GM23248 (cell line): ENCODE measurements around the gene TBC1D22A.

Experiments used
- EZH2 ChIP-seq: fragments of 200-600 bp; sonication (generic); IDR thresholded peaks from 2 replicates; pipeline ENCODE4 v1.6.1; 2018; ENCODE audit warnings: antibody characterized with exemption, mild to moderate bottlenecking; ENCODE audit not compliant: insufficient read depth, poor library complexity, severe bottlenecking
- EZH2phosphoT487 ChIP-seq: fragments of 200-600 bp; sonication (generic); IDR thresholded peaks from 2 replicates; pipeline ENCODE4 v1.6.1; 2018; ENCODE audit warnings: antibody characterized with exemption, moderate library complexity, mild to moderate bottlenecking, low read depth; ENCODE audit not compliant: insufficient read depth

DNA sequence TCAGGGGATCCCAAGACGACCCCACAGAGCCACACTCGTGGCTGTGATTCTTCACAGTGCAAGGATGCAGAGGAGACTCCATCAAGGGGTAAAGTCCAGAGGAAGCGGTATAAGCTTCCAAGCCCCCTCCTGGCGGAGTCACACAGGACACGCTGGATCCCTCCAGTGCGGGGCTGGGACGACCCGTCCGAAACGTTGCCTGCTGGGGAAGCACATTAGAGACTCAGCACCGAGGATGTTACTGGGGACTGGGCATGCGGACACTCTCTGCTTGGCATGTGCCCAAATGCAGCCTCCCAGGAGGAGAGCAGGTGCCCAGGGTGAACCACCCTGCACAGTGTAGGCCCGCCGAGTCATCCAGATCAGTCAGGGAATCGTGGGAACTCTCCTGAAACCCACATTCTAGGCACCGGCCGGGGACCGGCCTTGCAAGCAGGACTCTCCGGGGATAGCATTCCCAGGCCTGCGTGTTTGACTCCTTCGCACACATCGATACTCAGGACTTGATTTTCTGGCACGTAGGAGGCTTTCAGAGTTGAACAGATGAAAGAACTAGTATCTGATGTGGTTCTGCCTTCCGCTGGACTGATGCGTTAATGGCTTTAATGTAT, 229.8 kb downstream of the TBC1D22A start:
- no peak for TF ChIP-seq EZH2phosphoT487
- no peak for TF ChIP-seq EZH2
